Spleen (tissue), 7 donors: ENCODE data around the gene KCTD1.

ENCODE experiments used
- CTCF ChIP-seq, 11 experiments: fragments of 200-600 bp in 7 of 11; fragments of 450-650 bp in 4 of 11; sonication (generic) in 4 of 11; IDR thresholded peaks in 8 of 11; conservative IDR thresholded peaks in 3 of 11; 1 replicate in 7 of 11; 2 replicates in 4 of 11; pipeline versions ENCODE4 v1.4.0 to v1.8.0; 2016 to 2021; ENCODE audit warnings: antibody characterized with exemption in 11 of 11, inconsistent platforms in 4 of 11, mild to moderate bottlenecking in 1 of 11
- POLR2A ChIP-seq, 3 donors: fragments of 450-650 bp; IDR thresholded peaks; one replicate each; pipeline ENCODE4 v1.5.1; 2017; ENCODE audit warnings: antibody characterized with exemption in 3 of 3, mild to moderate bottlenecking in 1 of 3
- POLR2AphosphoS5 ChIP-seq, 3 donors: sonication (generic); formaldehyde crosslinking; IDR thresholded peaks; one replicate each; pipeline ENCODE4 v1.5.1; 2017; ENCODE audit warnings: antibody characterized with exemption in 3 of 3
- donor health status: DM: no; HTN: no; CAD: no; lungs with moderate emphysema.
- donor health status: DM: no; HTN: no; CAD: no.
- donor health status: DM: no; HTN: no; CAD: no.

DNA sequence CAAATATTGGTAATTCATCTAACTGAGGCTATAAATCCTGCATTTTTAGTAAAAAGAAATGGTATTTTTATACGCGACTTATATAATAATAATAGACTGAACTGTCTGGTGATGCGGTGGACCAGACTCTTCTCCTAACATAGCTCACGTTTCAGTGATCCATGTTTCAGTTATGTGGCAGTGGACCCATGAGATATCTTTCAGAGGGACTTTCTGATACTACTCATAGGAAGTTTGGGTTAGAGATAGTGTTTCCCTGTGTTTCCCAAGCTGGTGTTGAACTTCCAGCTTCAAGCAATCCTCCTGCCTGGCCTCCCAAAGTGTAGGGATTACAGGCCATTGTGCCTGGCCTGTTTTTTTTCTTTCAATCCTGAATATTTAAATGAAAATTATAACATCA lies 59.2 kb downstream of the KCTD1 start:
- TF ChIP-seq POLR2A (IDR thresholded peaks at IDR 0.05), result no peak
- TF ChIP-seq CTCF (IDR thresholded peaks at IDR 0.05 in 8 of 11, conservative IDR thresholded peaks at IDR 0.05 in 3 of 11), result no peak
- TF ChIP-seq POLR2AphosphoS5 (IDR thresholded peaks at IDR 0.05), result no peak
